ENCODE results near the gene TMEM121B.
"Not testable (repeated sequence)": the region's sequence is repeated elsewhere in the genome, so short reads cannot be mapped to it uniquely, and the experiment has no call there.

TMEM121B gene

DNA sequence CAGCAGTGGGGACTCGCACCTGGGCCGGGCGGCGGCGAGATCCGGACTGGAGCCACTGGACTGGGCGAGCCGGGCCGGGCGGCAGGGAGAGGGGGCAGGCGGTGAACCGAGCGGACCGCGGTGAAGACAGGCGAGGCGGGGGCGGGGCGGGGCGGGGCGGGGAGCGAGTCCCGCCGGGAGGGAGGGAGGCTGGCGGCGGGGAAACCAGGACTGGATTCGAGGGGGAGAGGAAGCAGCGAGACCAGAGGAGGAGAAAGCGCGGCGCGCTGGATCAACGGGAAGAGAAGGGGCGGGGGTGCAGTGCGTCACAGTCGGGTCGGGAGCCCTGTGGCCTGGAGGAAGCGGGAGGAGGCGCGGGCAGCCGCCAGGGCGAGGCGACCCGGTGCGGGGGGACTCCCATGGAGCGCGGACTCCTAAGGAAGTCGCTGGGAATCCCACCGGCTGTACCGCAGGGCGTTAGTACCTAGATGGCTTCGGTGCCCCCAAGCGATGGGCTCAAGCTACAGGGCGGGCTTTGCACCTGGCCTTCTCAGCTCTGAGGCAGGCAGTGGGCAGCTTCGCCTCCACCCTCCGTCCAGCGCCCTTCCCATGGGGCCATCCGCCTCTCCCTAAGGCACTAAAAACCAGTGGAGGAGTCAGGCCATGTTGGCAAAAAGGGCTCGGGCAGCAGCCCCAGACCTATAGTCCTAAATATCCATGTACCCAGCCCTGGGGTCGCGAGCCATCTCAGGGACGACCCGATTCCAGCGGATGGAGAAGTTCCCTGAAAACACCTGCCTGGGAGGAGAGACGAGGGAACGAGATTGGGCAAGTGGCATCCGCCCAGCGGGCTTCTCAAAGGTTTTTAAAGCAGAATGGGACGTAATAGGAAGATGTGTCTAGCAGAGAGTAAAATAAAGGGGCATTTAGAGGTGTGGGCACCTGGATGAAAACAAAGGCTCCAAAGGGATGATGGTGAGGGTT, at the start of gene TMEM121B:
TMEM121B (minus strand) TSS at position 128 of the 963 bp plus-strand sequence. CDS start 233 bp downstream, outside the sequence.
- DNase-seq = peak; percentile 50

DNA sequence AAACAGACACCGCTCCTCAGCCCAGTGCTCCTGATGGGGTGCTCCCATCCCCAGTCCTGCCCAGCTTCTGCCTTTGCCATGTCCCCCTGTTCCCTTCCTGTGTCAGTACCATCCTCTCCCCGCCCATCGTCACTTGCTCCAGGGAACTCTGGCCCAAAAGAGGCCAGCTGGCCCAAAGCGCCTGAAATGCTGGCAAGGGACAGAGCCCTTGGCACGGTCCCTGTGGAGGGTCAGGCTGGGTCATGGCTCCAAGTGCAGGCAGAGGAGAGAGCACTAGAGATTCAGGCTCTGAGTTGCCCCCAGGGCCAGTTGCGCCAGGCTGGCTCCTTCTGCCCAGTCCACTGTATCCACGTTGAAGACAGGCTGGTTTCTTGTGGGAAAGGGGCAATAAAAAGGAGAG, 46.3 kb upstream of the TMEM121B start:
- no peak for DNase-seq

DNA sequence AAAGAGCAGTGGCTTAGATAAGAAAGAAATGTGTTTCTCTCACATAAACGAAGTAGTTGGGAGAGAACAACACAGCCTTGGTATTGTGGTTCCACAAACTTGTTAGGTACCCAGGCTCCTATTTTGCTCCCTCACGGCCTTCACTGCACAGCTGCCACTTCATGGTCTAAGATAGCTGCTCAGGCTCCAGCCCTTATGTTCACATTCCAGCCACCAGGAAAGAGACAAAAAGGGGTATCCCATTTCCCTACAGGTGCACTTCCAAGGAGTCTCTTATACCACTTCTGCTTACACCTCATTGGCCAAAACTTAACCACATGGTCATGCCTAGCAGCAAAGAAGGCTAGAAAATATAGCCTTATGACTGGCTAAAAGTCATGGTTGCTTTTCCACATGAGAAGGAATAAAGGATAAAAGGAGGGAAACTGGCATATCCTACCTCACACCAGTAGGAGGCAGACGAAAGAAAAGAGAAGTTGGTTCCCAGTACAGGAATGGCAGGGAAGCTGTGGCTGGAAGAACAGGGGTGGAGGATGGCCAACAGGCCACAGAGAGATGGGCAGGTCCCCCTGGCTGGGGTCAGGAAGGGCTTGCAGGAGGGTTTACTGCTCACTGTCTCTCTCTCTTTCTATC, 43.3 kb upstream of the TMEM121B start:
- DNase-seq = no peak

DNA sequence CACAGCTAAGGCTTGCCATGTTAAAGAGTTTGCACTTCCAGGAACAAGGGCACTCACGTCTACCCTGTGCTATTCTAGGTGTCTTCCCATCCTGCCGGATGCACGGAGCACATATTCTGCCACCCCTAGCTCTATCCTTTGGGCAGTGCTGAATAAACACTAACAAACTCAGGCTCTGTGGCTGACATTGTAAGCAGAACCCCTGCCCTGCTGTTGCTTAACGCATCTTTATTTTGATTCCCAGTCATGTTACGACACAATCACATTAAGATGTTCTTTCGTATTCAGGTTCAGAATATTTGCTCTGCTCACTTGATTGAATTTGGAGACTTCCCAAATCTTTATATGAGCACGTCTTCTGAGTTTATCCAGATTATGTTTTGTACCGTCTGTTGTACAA, 41.6 kb upstream of the TMEM121B start:
- no peak for DNase-seq

DNA sequence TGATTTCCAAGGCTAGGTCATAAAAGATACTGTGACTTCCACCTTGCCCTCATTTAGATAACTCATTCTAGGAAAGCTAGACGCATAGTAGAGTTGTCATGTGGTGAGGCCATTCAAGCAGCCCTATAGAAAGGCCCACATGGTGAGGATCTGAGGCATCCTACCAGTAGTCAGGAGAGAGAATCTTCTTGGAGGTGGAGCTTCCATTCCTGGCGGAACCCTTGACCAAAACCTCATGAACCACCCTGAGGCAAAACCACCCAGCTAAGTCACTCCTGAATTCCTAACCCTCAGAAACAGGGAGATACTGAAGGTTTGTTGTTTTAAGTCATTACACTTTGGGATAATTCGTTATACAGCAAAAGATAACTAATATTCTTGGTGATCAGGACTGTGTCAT, 40.8 kb upstream of the TMEM121B start:
- no peak for DNase-seq

DNA sequence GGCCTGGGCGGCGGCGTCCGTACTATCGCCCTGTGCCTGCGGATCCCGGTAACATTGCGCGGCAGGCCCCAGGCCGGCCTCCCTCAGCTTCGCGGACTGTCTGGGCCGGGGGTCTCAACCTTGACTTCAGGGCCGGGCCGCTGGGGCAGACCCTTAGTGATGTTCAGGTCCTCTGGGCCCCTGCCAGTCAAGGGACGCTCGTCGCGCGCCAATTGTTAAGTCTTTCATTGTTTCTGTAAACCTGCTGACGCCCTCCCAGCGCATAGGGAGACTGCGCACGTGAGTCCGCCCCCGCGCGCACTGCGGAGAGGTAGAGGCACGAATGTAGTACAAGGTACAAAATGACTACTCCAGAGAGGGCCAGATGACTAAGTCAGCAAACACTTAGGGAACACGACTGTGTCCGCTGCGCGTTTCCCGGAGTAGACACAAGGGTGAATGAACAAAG, 38.4 kb upstream of the TMEM121B start:
- no peak for DNase-seq

DNA sequence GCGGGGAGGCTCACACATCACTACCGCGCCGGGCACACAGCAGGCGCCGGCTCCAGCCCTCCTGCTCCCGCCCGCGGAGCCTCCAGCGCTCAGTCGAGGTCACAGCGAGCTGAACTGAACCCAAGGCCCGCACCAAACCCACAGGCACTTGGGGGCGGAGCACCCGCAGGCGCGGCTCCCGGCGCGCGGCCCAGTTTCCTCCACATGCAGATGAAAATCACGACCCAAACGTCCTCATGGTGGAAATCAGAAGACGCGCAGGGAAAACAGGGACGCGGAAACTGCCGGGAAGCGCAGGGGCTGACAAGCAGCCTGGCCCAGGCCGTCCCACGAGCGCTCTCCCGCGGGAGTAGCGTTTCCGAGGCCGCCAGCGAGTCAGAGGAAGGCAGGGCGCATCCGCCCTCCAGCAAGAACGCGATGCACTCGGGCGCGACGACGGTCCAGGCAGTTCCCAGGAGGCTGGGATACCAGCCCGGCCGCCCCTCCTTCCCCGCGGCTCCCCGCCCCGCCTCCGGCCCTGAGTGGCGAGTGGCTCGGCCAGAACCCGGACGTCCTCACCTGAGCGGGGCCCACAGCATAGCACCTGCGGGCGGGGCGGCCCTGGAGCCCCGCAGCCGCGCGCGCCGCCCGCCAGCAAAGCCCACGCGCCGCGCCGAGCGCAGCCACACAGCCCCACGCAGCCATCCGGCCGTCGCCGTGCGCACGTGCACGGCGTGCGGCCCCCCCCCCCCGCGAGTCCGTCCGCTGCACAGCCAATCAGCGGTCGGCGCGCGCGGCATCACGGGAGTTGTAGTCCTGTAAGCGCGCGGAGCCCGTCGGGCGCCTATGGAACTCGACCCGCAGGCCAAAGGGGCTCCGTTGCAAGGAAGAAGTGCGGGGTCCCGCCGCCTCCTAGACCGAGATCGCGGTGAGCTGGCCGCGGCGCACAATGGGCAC, 37.7 kb upstream of the TMEM121B start, which contains the start of gene HDHD5:
HDHD5 (minus strand) TSS at position 710 of the 936 bp plus-strand sequence; CDS start at position 684, 26 bp downstream.
- DNase-seq = peak; percentile 85

DNA sequence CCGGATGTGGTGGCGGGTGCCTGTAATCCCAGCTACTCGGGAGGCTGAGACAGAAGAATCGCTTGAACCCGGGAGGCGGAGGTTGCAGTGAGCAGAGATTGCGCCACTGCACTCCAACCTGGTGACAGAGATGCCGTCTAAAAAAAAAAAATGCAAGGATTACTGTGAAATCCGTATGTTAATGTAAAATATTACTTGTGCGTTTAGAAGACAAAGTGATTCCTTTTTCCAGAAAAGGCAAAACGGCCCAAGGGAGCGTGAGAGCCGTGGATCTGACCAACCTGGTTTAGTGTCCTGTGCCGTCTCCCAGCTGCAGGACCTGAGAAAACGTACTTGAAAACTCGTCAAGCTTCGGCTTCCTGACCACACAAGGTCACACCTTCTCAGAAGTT, 37.0 kb upstream of the TMEM121B start:
- DNase-seq = no peak

DNA sequence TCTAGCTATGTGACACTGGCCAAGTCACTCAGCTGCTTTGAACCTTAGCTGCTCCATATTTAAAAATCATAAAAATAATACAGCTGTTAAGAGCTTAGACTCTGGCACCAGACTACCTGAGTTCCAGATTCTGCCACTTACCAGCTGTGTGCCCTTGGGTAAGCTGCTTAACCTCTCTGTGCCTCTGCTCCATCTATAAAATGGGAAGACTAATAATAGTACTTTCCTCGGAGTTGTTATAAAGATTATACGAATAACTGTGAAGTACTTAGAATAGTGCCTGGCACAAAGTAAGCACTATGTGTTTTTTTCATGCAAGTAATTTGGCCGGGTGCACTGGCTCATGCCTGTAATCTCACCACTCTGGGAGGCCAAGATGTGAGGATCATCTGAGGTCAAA, 36.6 kb upstream of the TMEM121B start:
- DNase-seq = no peak

DNA sequence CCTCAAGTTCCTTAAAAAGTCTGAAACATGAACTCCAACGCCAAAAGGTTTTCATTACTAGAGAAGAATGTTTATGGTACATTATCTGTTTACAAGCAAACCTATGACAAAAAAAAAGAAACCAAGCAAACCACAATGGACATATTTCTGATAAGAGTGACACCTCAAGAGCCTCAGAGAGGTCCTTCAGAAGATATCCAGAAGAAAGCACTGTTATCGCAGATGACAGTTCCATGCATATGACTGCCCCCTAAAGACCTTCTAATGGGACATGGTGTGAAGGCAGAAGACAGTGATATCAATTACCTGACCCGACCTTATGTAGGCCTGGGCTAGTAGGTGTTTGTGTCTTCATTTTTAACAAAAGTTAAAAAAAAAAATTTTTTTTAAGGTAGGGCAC, 34.8 kb upstream of the TMEM121B start:
- DNase-seq = no peak

DNA sequence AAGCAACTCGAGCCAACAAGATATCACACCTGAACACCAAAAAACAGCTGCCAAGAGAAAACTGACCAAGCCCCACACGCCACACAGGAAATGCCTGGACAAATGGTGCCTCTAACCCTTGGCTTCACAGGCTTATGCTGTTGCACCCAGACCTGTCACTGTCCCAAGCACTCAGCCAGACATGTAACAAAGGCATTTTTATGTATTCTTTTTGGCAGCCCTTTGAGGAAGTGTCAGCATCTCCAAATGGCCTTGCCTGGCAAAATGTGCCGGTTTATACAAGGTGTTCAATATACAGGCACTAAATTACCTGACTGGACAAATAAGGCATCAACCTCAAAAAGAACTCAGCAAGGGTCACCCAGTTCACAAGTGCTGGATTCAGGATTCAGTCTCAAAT, 31.8 kb upstream of the TMEM121B start:
- DNase-seq = no peak

DNA sequence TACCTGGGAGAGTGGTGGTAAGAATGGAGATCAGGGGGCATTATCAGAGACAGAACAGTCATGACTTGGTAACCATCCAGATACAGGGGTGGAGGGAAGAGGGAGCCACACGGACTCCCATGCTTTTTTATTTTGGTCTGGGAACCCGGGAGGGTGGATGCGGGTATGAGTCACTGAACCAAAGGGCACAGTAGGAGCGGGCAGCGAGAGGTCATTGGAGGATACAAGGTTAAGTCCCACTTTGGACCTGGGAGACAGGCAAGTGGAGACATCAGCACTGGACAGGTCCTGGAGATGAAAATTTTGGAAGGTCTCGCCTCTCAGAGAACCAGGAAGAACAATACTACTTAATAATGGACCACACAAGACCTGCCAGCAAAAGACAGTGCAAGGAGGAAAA, 31.2 kb upstream of the TMEM121B start:
- no peak for DNase-seq

DNA sequence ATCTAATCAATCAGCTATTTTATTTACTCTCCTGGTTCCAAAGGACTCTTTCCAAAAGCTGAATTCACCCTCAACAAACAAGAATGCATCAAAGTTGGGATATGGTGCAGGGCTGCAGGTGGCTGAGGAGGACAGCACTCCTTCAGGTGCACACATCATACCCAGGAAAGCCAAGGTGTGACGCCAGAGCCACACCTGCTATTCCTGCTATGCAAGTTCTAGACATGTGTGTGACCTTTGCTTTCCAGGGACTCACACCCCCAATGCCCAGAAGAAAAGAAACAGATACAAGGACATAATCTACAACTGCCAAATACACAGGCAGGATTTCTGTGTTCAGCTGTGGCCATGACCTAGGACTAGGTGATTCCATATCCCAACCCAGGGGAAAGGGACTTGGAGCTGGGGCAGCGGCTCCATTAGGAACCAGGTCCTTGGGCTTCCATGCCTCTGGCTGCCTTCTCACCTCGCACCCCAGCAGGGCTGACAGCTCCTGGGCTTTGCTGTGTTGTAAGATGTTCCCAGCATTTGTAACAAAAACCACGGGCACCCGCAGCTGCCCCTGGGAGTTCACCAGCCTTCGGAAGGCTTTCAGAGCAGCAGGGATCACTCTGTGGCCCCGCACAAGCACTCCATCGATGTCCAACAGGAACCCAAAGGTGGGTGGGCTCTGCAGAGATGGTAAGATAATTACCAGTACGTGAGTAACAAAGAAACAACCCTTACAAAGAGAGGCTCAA, 28.1 kb upstream of the TMEM121B start:
- DNase-seq = no peak

DNA sequence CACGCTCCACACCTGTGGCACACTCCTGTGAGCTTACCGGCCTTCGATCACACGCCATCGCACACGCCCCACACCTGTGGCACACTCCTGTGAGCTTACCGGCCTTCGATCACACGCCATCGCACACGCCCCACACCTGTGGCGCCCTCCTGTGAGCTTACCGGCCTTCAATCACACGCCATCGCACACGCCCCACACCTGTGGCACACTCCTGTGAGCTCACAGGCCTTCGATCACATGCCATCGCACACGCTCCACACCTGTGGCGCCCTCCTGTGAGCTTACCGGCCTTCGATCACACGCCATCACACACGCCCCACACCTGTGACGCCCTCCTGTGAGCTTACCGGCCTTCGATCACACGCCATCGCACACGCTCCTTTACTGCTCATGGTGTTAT, 26.3 kb upstream of the TMEM121B start:
- DNase-seq = not testable (repeated sequence)

DNA sequence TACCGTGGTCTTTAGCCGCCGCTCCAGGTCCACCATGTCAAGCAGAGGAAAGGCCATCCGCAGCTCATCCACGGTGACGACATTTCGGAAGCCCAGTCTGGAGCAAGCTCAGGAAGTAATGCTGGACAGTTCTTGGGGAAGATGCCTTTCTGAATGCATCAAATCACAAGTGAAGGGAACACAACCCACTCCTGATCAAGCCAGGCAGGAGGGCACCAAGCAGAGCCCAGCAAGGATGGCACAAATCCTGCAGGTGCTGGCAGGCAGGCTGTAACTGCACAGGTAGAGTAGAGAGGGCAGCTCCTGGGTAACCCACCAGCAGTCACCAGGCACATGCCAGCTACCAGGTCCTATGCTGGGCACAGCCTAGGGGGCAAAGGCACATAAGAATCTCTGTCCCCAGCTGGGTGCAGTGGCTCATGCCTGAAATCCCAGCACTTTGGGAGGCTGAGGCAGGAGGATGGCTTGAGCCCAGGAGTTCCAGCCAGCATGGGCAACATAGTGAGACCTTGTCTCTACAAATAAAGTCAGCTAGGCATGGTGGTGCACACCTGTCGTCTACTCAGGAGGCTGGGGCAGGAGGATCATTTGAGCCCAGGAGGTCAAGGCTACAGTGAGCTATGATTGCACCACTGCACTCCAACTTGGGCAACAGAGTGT, 24.0 kb upstream of the TMEM121B start:
- no peak for DNase-seq

DNA sequence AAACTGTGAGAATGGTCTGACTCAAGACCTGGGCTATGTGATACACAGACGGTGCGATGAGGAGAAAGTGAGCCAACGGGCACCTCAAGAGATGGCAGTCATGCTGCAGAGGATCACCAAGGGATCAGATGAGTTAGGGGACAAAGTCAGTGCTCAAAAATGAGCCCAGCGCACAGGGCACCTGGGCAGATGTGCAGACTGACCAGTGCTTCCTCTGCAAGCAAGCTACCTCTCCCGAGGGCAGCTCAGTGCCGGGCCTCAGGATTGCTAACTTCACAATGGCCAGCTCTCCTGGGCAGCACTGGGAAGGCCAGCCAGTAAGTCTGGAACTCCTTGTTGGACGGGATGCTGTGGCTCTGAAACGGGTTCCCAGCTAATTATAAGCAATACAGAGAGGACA, 22.7 kb upstream of the TMEM121B start:
- no peak for DNase-seq

DNA sequence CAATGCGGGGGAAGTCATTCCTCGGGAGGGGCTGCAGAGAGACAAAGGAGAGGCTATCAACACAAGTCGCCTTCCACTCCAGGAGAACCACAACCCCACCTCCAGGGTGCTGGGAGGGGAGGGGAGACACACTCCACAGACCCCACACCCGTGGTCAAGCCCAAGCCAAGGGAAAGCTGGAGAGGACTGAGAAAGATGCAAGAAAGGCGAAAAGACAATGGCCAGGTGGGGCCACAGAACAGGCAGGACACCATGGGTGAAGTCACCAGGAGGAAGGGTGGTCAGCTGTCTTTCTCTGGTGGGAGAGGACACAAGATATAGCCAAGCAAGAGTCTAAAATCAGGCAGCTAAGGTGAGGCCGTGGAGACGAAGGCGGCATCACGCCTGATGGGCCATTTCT, 21.9 kb upstream of the TMEM121B start:
- no peak for DNase-seq

DNA sequence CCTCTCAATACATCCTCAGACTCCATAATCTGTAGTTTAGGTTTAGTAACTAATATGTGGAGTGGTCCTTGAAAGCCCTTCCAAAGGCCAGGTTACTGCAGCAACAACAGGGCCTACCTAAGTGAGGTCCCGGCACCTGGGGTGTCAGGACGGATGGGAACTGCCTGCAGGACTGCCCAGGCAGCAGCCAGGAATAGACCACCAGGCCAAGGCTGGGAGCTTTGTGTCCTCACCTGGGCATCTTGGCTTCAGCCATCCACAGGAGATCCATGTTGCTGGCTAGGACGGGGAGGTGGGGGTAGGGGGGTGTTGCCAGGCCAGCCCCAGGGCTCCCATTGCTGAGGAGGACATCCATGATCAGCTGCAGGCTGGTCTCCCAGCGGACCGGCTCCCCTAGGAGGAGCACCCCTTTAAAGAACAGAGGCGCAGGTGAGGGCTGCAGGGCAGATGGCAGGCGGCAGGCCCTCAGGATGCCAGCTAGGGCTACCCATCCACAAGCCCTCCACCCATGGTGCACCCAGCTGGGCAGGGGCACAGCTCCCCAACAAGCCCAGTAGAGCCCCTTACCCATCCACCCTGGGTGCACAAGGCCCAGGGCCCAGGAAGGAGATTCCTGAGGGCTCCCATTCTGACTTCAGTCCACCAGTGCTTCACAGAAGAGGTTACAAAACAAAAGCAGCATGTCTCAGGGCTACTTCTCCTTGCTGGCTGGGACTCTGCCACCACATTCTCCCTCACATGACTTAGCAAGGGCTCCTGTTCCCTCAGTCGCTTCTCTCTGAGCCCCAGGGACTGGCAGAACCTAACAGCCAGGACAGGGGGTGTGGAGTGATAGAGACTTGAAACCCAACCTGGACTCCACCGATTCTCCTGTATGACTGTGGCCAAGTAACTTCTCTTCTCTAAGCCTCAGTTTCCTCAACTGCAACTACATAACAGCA, 19.9 kb upstream of the TMEM121B start:
- DNase-seq = no peak

DNA sequence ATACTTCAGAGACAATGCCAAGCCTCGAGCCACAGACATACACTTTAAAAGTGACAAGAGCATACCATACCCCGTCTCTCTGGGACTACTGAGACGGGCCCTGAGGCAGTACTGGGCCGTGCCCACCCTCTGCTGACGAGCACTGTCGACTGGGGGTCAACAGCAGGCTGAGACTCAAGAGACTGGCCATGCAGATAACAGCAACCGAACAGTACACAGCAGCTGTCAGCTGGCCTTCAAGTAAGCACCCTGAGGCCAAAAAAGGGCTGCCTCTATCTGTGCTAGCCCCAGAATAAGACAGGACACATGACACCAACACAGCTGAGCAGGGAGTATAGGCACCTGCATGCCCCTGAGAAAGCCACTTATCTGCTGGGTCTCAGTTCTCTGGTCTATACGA, 18.9 kb upstream of the TMEM121B start:
- no peak for DNase-seq

DNA sequence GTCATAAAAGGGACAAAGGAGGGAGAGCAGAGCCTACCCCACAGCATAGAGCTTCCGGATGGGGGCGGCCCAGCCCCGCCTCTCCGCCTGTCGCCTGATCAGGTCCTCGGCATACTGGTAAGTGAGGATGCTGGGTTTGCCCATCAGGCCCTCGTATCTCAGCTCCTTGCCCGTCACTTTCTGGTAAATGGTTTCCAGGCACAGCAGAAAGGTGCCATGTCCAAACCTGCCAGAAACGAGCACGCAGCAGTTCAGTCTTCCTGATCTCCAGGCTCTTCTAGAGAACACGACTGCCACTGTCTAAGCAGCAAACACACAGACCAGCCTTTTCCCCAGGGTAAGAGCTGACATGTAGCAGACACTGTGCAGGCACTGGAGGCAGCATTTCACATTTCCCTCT, 17.4 kb upstream of the TMEM121B start:
- DNase-seq = no peak

All from CD4-positive, alpha-beta T cell treated with Interleukin-15 for 1 hour (primary cell).